GM19397 (cell line): Measurements from ENCODE around the gene SNTG2.
"Not testable (repeated sequence)": the region's sequence is repeated elsewhere in the genome, so short reads cannot be mapped to it uniquely, and the experiment has no call there.

Source experiments
- ATAC-seq: cut with Tn5 transposase; IDR thresholded peaks from one replicate; pipeline ENCODE4 v1.9.1; 2021; ENCODE audit warnings: mild to moderate bottlenecking, moderate library complexity; ENCODE audit not compliant: unreplicated experiment

Gene SNTG2

GRCh38 chr2:1402064-1402463, 451.4 kb downstream of the SNTG2 start:
- ATAC-seq: no peak

- ATAC-seq: no peak
Observed at GRCh38 chr2:1403565-1403964, 452.9 kb downstream of the SNTG2 start.

GRCh38 chr2:1405124-1405523, 454.5 kb downstream of the SNTG2 start:
- no peak for ATAC-seq

- ATAC-seq: no peak
Observed at GRCh38 chr2:1405967-1406366, 455.3 kb downstream of the SNTG2 start.

- ATAC-seq: no peak
Observed at GRCh38 chr2:1406434-1406833, 455.8 kb downstream of the SNTG2 start.

GRCh38 chr2:1407950-1408675, 457.5 kb downstream of the SNTG2 start:
- ATAC-seq: no peak

GRCh38 chr2:1413156-1413710, 462.6 kb downstream of the SNTG2 start, which contains the start of gene TPO:
Gene TPO (plus strand): TSS chr2:1413463. CDS start chr2:1414409, 946 bp downstream.
- ATAC-seq: no peak

GRCh38 chr2:1414121-1414520, 463.5 kb downstream of the SNTG2 start:
- ATAC-seq: no peak

- not testable (repeated sequence) for ATAC-seq
Observed at GRCh38 chr2:1414901-1415300, 464.3 kb downstream of the SNTG2 start.

- ATAC-seq: no peak
Observed at GRCh38 chr2:1415501-1415900, 464.9 kb downstream of the SNTG2 start.
